IMR-90 (cell line): ENCODE results near the gene PIP5K1C.

Experiments
- CEBPB ChIP-seq: IDR thresholded peaks from 2 replicates; pipeline ENCODE4 v1.6.1; 2012; ENCODE audit warnings: low read depth, low read length, improper control_type of control experiment
- MAZ ChIP-seq: IDR thresholded peaks from 2 replicates; pipeline ENCODE4 v1.6.1; 2012; ENCODE audit warnings: low read depth, mild to moderate bottlenecking, low read length, improper control_type of control experiment, moderate library complexity, borderline replicate concordance
- MXI1 ChIP-seq: IDR thresholded peaks from 2 replicates; pipeline ENCODE4 v1.6.1; 2012; ENCODE audit warnings: low read depth, mild to moderate bottlenecking, low read length, moderate library complexity, borderline replicate concordance
- POLR2A ChIP-seq: IDR thresholded peaks from 2 replicates; pipeline ENCODE4 v1.6.1; 2012; ENCODE audit warnings: mild to moderate bottlenecking, low read depth, low read length
- RCOR1 ChIP-seq: IDR thresholded peaks from 2 replicates; pipeline ENCODE4 v1.6.1; 2012; ENCODE audit warnings: mild to moderate bottlenecking, low read length, improper control_type of control experiment; ENCODE audit not compliant: insufficient replicate concordance
- RFX5 ChIP-seq: IDR thresholded peaks from 2 replicates; pipeline ENCODE4 v1.8.0; 2012; ENCODE audit warnings: low read depth, mild to moderate bottlenecking, low read length, moderate library complexity
- SMC3 ChIP-seq: fragments of 150-350 bp; IDR thresholded peaks from 2 replicates; pipeline ENCODE4 v1.6.1; 2016; ENCODE audit warnings: low read depth, mild to moderate bottlenecking, antibody characterized with exemption, low read length, moderate library complexity
- TF ChIP-seq, protein P1 (sequence below): conservative IDR thresholded peaks from 2 replicates; pipeline ENCODE4 v1.5.1; 2012; ENCODE audit warnings: mild to moderate bottlenecking, low read depth, low read length, improper control_type of control experiment
- TF ChIP-seq, protein P2 (sequence below): fragments of 150-350 bp; IDR thresholded peaks from 2 replicates; pipeline ENCODE4 v1.6.1; 2017; ENCODE audit warnings: mild to moderate bottlenecking, antibody characterized with exemption, low read length, low read depth

DNA sequence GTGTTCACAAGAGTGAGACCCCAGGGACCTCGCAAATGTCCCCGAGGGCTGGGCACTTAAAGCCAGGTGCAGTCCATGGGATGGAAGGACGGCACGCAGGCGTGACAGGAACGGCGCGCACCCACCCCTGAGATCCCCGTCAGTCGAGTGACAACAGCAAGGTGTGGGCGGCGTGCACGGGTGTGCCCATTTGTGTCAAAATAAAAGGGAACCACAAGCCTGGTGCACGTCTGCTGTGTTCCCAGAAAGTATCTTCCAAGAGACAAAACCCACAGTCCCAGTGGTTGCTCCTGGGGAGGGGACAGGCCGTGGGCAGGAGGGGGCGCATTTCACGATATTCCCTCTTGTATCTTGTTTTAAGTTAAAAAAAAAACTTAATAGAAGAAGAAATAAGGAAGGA lies 58.0 kb downstream of the PIP5K1C start:
- TF ChIP-seq CEBPB: no peak
- TF ChIP-seq, protein P1, sequence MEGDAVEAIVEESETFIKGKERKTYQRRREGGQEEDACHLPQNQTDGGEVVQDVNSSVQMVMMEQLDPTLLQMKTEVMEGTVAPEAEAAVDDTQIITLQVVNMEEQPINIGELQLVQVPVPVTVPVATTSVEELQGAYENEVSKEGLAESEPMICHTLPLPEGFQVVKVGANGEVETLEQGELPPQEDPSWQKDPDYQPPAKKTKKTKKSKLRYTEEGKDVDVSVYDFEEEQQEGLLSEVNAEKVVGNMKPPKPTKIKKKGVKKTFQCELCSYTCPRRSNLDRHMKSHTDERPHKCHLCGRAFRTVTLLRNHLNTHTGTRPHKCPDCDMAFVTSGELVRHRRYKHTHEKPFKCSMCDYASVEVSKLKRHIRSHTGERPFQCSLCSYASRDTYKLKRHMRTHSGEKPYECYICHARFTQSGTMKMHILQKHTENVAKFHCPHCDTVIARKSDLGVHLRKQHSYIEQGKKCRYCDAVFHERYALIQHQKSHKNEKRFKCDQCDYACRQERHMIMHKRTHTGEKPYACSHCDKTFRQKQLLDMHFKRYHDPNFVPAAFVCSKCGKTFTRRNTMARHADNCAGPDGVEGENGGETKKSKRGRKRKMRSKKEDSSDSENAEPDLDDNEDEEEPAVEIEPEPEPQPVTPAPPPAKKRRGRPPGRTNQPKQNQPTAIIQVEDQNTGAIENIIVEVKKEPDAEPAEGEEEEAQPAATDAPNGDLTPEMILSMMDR: no peak
- no peak for TF ChIP-seq MXI1
- TF ChIP-seq RFX5: no peak
- no peak for TF ChIP-seq MAZ
- TF ChIP-seq, protein P2, sequence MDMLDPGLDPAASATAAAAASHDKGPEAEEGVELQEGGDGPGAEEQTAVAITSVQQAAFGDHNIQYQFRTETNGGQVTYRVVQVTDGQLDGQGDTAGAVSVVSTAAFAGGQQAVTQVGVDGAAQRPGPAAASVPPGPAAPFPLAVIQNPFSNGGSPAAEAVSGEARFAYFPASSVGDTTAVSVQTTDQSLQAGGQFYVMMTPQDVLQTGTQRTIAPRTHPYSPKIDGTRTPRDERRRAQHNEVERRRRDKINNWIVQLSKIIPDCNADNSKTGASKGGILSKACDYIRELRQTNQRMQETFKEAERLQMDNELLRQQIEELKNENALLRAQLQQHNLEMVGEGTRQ: no peak
- TF ChIP-seq POLR2A: no peak
- TF ChIP-seq SMC3: no peak
- no peak for TF ChIP-seq RCOR1
